CD14-positive monocyte (primary cell): ENCODE results near the gene GGTLC2. TPM values are rescaled to one million over a fixed set of nuclear protein-coding genes. Genes with fewer than 3 reads are reported as not detected.

Experiments used
- DNase-seq, 3 donors: peaks; one replicate each; pipeline ENCODE4 v3.0.0-alpha.2; 2011 to 2022
- H2AFZ ChIP-seq: 2 replicates; pipeline ENCODE4 v1.6.0; 2012; ENCODE audit warnings: mild to moderate bottlenecking, low read depth, low read length, inconsistent platforms; ENCODE audit not compliant: insufficient read depth, poor library complexity, severe bottlenecking
- H3K27ac ChIP-seq, 2 donors: 1 replicate in 1 of 2; 2 replicates in 1 of 2; pipeline ENCODE4 v1.5.1; 2012 to 2013; ENCODE audit warnings: low read length in 2 of 2, control low read depth in 1 of 2, inconsistent platforms in 1 of 2, low read depth in 1 of 2, mild to moderate bottlenecking in 1 of 2
- H3K27me3 ChIP-seq, 2 donors: one replicate each; pipeline versions ENCODE4 v1.6.0 to v1.6.1; 2011 to 2013; ENCODE audit warnings: low read length in 2 of 2; ENCODE audit not compliant: control insufficient read depth in 2 of 2, insufficient read depth in 2 of 2
- H3K36me3 ChIP-seq, 2 donors: replicated peaks in 1 of 2; 1 replicate in 1 of 2; 2 replicates in 1 of 2; pipeline versions ENCODE4 v1.5.1 to v1.6.1; 2012 to 2013; ENCODE audit warnings: low read length in 2 of 2, control low read depth in 1 of 2, inconsistent platforms in 1 of 2, mild to moderate bottlenecking in 1 of 2; ENCODE audit not compliant: insufficient read depth in 2 of 2, control insufficient read depth in 1 of 2
- H3K4me1 ChIP-seq, 2 donors: 1 replicate in 1 of 2; 2 replicates in 1 of 2; pipeline versions ENCODE4 v1.5.1 to v1.6.1; 2012 to 2013; ENCODE audit warnings: low read length in 2 of 2, control low read depth in 1 of 2, inconsistent platforms in 1 of 2, mild to moderate bottlenecking in 1 of 2, moderate library complexity in 1 of 2; ENCODE audit not compliant: insufficient read depth in 2 of 2, control insufficient read depth in 1 of 2
- H3K4me2 ChIP-seq: replicated peaks from 2 replicates; pipeline ENCODE3; 2012; ENCODE audit warnings: low read length, moderate library complexity, mild to moderate bottlenecking; ENCODE audit not compliant: poor library complexity, severe bottlenecking; ENCODE audit errors: extremely low read depth
- H3K4me3 ChIP-seq, 3 experiments: fragments of 200-600 bp in 1 of 3; sonication (generic) in 1 of 3; replicated peaks in 1 of 3; 1 replicate in 2 of 3; 2 replicates in 1 of 3; pipeline ENCODE4 v1.5.1; 2011 to 2013; ENCODE audit warnings: low read length in 3 of 3, mild to moderate bottlenecking in 3 of 3, control low read depth in 2 of 3, low read depth in 2 of 3, inconsistent platforms in 1 of 3, moderate library complexity in 1 of 3
- H3K79me2 ChIP-seq: 2 replicates; pipeline ENCODE4 v1.6.0; 2012; ENCODE audit warnings: mild to moderate bottlenecking, control low read depth, inconsistent platforms, low read length, moderate library complexity; ENCODE audit not compliant: insufficient read depth
- H3K9ac ChIP-seq: 2 replicates; pipeline ENCODE4 v1.6.0; 2017; ENCODE audit warnings: low read length, mild to moderate bottlenecking; ENCODE audit not compliant: insufficient read depth, poor library complexity, severe bottlenecking
- H3K9me3 ChIP-seq, 2 donors: replicated peaks in 1 of 2; 1 replicate in 1 of 2; 2 replicates in 1 of 2; pipeline versions ENCODE4 v1.5.1 to v1.6.1; 2012 to 2013; ENCODE audit warnings: low read length in 2 of 2, control low read depth in 1 of 2; ENCODE audit not compliant: control insufficient read depth in 1 of 2, insufficient read depth in 1 of 2
- H4K20me1 ChIP-seq: 2 replicates; pipeline ENCODE4 v1.6.0; 2012; ENCODE audit warnings: mild to moderate bottlenecking, low read length, control low read depth, moderate library complexity; ENCODE audit not compliant: insufficient read depth
- H3K27ac Mint-ChIP-seq, 7 donors: one replicate each; pipeline ENCODE4 v1.8.0; 2020; ENCODE audit warnings: mild to moderate bottlenecking in 7 of 7, mixed read lengths in 7 of 7, moderate library complexity in 6 of 7, inconsistent platforms in 2 of 7
- H3K27me3 Mint-ChIP-seq, 3 donors: one replicate each; pipeline ENCODE4 v1.8.0; 2021 to 2022; ENCODE audit warnings: low read depth in 3 of 3, mild to moderate bottlenecking in 3 of 3, mixed read lengths in 3 of 3, moderate library complexity in 3 of 3, inconsistent platforms in 1 of 3
- H3K36me3 Mint-ChIP-seq, 2 donors: one replicate each; pipeline ENCODE4 v1.8.0; 2020; ENCODE audit warnings: mixed read lengths in 2 of 2, inconsistent platforms in 1 of 2, mild to moderate bottlenecking in 1 of 2
- H3K4me1 Mint-ChIP-seq: one replicate; pipeline ENCODE4 v1.8.0; 2020; ENCODE audit warnings: mild to moderate bottlenecking, mixed read lengths
- H3K4me3 Mint-ChIP-seq, 2 donors: one replicate each; pipeline ENCODE4 v1.8.0; 2020; ENCODE audit warnings: mild to moderate bottlenecking in 2 of 2, mixed read lengths in 2 of 2, moderate library complexity in 1 of 2
- H3K9me3 Mint-ChIP-seq, 7 donors: one replicate each; pipeline ENCODE4 v1.8.0; 2020 to 2022; ENCODE audit warnings: mixed read lengths in 7 of 7, mild to moderate bottlenecking in 6 of 7, moderate library complexity in 6 of 7, inconsistent platforms in 2 of 7
- CTCF ChIP-seq: fragments of 200-600 bp; IDR thresholded peaks from one replicate; pipeline ENCODE4 v1.8.0; 2022; ENCODE audit warnings: antibody characterized with exemption, mild to moderate bottlenecking
- WGBS: methylation state at CpG from one replicate; pipeline ENCODE4 v1.1.5; 2013; ENCODE audit warnings: missing lambda C conversion rate; ENCODE audit not compliant: insufficient coverage; 5-methylcytosine and 5-hydroxymethylcytosine counted together
- intact Hi-C, 2 donors: fragments of 100-400 bp; cut with micrococcal nuclease; formaldehyde crosslinking; loops; one replicate each; pipeline versions ENCODE4 v1.15.0 to v1.15.1; 2023
- polyA plus RNA-seq, 3 donors: library from polyadenylated mRNA; depleted of rRNA in 1 of 3; unstranded in 2 of 3; stranded (reverse) in 1 of 3; fragments of 300-500 nt in 2 of 3; fragments of >200 nt in 1 of 3; fragmentation: Illumina TruSeq in 2 of 3; gene quantifications; 1 replicate in 2 of 3; 2 replicates in 1 of 3; pipeline ENCODE4 v1.2.3, GENCODE V29; 2012 to 2021

The GGTLC2 gene
- polyA plus RNA-seq, 3 donors, result not detected

- no peak for TF ChIP-seq CTCF
- no peaks in the 10 kb centered on the region for H3K36me3 Mint-ChIP-seq
- peaks cover 0 to 6% (median 5%) of the 10 kb centered on the region in 3 donors for H3K27me3 Mint-ChIP-seq
These were observed 36.0 kb downstream of the GGTLC2 start for GRCh38 chr22:22680396-22680795.

GRCh38 chr22:22681221-22681739, 36.9 kb downstream of the GGTLC2 start:
- H3K4me1 Mint-ChIP-seq, result peaks cover 2% of the 10 kb centered on the region
- H3K9me3 ChIP-seq, result no peaks in the 10 kb centered on the region
- no peak overlapping the region for H3K27ac Mint-ChIP-seq
- no peak for DNase-seq
- 90% methylated on average over 2 of the region's 3 CpGs for WGBS
- H3K4me2 ChIP-seq, result no peak overlapping the region
- H3K4me3 Mint-ChIP-seq, result no peak overlapping the region
- H3K27me3 ChIP-seq, result no peaks in the 10 kb centered on the region
- intact Hi-C loops, result no loop called here
- no peaks in the 10 kb centered on the region for H3K36me3 Mint-ChIP-seq
- H4K20me1 ChIP-seq, result no peaks in the 10 kb centered on the region
- H3K9me3 Mint-ChIP-seq, result no peaks in the 10 kb centered on the region
- no peak overlapping the region for H2AFZ ChIP-seq
- H3K27ac ChIP-seq, result no peak overlapping the region
- no peaks in the 10 kb centered on the region for H3K79me2 ChIP-seq
- no peak overlapping the region for H3K9ac ChIP-seq
- no peak for TF ChIP-seq CTCF
- no peaks in the 10 kb centered on the region for H3K36me3 ChIP-seq
- H3K27me3 Mint-ChIP-seq, result peaks cover 0 to 5% (median 3%) of the 10 kb centered on the region in 3 donors
- no peak overlapping the region for H3K4me3 ChIP-seq
- peaks cover 0 to under 1% of the 10 kb centered on the region in 2 donors for H3K4me1 ChIP-seq

More at GRCh38 chr22:22680396-22680795, 36.0 kb downstream of the GGTLC2 start:
- intact Hi-C loops, result no loop called here
- Mint-ChIP-seq H3K4me3 (no peak overlapping the region), H3K9me3 (no peaks in the 10 kb centered on the region), H3K4me1 (no peaks in the 10 kb centered on the region), H3K27ac (no peak overlapping the region)
- WGBS, result 100% methylated on average over 3 of the region's 4 CpGs
- no peaks in the 10 kb centered on the region for H3K9me3 ChIP-seq
- no peaks in the 10 kb centered on the region for H3K79me2 ChIP-seq
- H2AFZ ChIP-seq, result no peak overlapping the region
- DNase-seq, result no peak
- no peak overlapping the region for H3K4me2 ChIP-seq
- no peak overlapping the region for H3K9ac ChIP-seq
- H3K27me3 ChIP-seq, result peaks cover 0 to under 1% of the 10 kb centered on the region in 2 donors
- H3K27ac ChIP-seq, result no peak overlapping the region
- H3K36me3 ChIP-seq, result no peaks in the 10 kb centered on the region
- no peaks in the 10 kb centered on the region for H4K20me1 ChIP-seq
- H3K4me1 ChIP-seq, result no peaks in the 10 kb centered on the region
- no peak overlapping the region for H3K4me3 ChIP-seq
